ENCODE results near the gene DUS1L. TPM values are rescaled to one million over a fixed set of nuclear protein-coding genes. Genes with fewer than 3 reads are reported as not detected.

DUS1L gene
- total and polyA plus RNA-seq, 4 donors = 40.0 to 179 (median 100.0) TPM

- 97 to 99% methylated on average over 7 to 9 of the region's 9 CpGs for WGBS, 2 donors
- peaks cover 0 to 3% (median 0%) of the 10 kb centered on the region in 4 donors for H3K36me3 ChIP-seq (ENCODE audit: control insufficient read depth in 4 of 4, insufficient read depth in 4 of 4, low read length in 4 of 4)
- no peak for ATAC-seq (ENCODE audit: insufficient read depth, low FRiP score)
- no peak for DNase-seq
- no peak overlapping the region for H3K4me3 ChIP-seq
- TF ChIP-seq, protein P1, sequence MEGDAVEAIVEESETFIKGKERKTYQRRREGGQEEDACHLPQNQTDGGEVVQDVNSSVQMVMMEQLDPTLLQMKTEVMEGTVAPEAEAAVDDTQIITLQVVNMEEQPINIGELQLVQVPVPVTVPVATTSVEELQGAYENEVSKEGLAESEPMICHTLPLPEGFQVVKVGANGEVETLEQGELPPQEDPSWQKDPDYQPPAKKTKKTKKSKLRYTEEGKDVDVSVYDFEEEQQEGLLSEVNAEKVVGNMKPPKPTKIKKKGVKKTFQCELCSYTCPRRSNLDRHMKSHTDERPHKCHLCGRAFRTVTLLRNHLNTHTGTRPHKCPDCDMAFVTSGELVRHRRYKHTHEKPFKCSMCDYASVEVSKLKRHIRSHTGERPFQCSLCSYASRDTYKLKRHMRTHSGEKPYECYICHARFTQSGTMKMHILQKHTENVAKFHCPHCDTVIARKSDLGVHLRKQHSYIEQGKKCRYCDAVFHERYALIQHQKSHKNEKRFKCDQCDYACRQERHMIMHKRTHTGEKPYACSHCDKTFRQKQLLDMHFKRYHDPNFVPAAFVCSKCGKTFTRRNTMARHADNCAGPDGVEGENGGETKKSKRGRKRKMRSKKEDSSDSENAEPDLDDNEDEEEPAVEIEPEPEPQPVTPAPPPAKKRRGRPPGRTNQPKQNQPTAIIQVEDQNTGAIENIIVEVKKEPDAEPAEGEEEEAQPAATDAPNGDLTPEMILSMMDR (IDR thresholded peaks at IDR 0.05; ENCODE audit: control extremely low read depth, extremely low read depth) = no peak
- H3K9me3 ChIP-seq (ENCODE audit: control insufficient read depth in 4 of 4, insufficient read depth in 3 of 4, low read length in 3 of 4) = no peaks in the 10 kb centered on the region
- no peak overlapping the region for H3K27ac ChIP-seq (ENCODE audit: low read depth in 1 of 2, low read length in 1 of 2)
- H3K27me3 ChIP-seq (ENCODE audit: control insufficient read depth in 3 of 3, insufficient read depth in 3 of 3, low read length in 2 of 3) = no peaks in the 10 kb centered on the region
- no peak overlapping the region for H3K9ac ChIP-seq (ENCODE audit: insufficient read depth in 1 of 2, low read length in 2 of 2)
- peaks cover 0 to 19% (median 8%) of the 10 kb centered on the region in 5 donors for H3K4me1 ChIP-seq (ENCODE audit: control insufficient read depth in 5 of 5, insufficient read depth in 5 of 5, low read length in 5 of 5)
Observed at GRCh38 chr17:82028966-82029365, 36.6 kb downstream of the DUS1L start.

DNA sequence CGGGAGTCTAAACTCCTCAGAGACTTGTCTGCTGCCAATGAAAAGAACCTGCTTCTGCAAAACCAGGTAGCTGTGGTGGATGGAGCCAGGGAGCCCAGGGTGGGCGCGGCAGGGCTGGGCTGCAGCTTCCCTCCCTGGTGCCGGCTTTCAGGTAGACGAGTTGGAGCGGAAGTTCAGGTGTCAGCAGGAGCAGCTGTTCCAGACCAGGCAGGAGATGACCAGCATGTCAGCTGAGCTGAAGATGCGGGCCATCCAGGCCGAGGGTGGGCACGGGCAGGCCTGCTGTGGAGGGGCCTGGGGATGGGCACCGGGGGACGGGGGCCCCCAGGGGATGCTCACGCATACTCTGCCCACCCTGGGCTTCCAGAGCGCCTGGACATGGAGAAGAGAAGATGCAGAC lies 37.4 kb downstream of the DUS1L start:
- 96 to 97% methylated on average over 13 of the region's 13 CpGs for WGBS, 2 donors
- ATAC-seq (ENCODE audit: insufficient read depth, low FRiP score) = no peak
- H3K4me1 ChIP-seq (ENCODE audit: control insufficient read depth in 5 of 5, insufficient read depth in 5 of 5, low read length in 5 of 5) = peaks cover 0 to 24% (median 8%) of the 10 kb centered on the region in 5 donors
- no peak overlapping the region for H3K4me3 ChIP-seq
- no peak overlapping the region for H3K27ac ChIP-seq (ENCODE audit: low read depth in 1 of 2, low read length in 1 of 2)
- no peaks in the 10 kb centered on the region for H3K27me3 ChIP-seq (ENCODE audit: control insufficient read depth in 3 of 3, insufficient read depth in 3 of 3, low read length in 2 of 3)
- DNase-seq = no peak
- H3K9ac ChIP-seq (ENCODE audit: insufficient read depth in 1 of 2, low read length in 2 of 2) = no peak overlapping the region
- TF ChIP-seq, protein P1 (IDR thresholded peaks at IDR 0.05; ENCODE audit: control extremely low read depth, extremely low read depth) = no peak
- peaks cover 0 to 3% (median 0%) of the 10 kb centered on the region in 4 donors for H3K36me3 ChIP-seq (ENCODE audit: control insufficient read depth in 4 of 4, insufficient read depth in 4 of 4, low read length in 4 of 4)
- H3K9me3 ChIP-seq (ENCODE audit: control insufficient read depth in 4 of 4, insufficient read depth in 3 of 4, low read length in 3 of 4) = no peaks in the 10 kb centered on the region

- WGBS, 2 donors = 96% methylated on average over 25 of the region's 25 CpGs
- Histone ChIP-seq H3K9me3 (ENCODE audit: control insufficient read depth in 4 of 4, insufficient read depth in 3 of 4, low read length in 3 of 4) (no peaks in the 10 kb centered on the region), H3K4me3 (no peak overlapping the region), H3K9ac (ENCODE audit: insufficient read depth in 1 of 2, low read length in 2 of 2) (no peak overlapping the region), H3K27ac (ENCODE audit: low read depth in 1 of 2, low read length in 1 of 2) (no peak overlapping the region), H3K27me3 (ENCODE audit: control insufficient read depth in 3 of 3, insufficient read depth in 3 of 3, low read length in 2 of 3) (no peaks in the 10 kb centered on the region), H3K36me3 (ENCODE audit: control insufficient read depth in 4 of 4, insufficient read depth in 4 of 4, low read length in 4 of 4) (peaks cover 0 to 3% (median 0%) of the 10 kb centered on the region in 4 donors), H3K4me1 (ENCODE audit: control insufficient read depth in 5 of 5, insufficient read depth in 5 of 5, low read length in 5 of 5) (peaks cover 0 to 31% (median 17%) of the 10 kb centered on the region in 5 donors)
- TF ChIP-seq, protein P1 (IDR thresholded peaks at IDR 0.05; ENCODE audit: control extremely low read depth, extremely low read depth) = no peak
- ATAC-seq (ENCODE audit: insufficient read depth, low FRiP score) (no peak), DNase-seq (no peak)
Observed at GRCh38 chr17:82025401-82026107, 40.0 kb downstream of the DUS1L start.

All from lung (tissue), 12 donors.